CD4-positive, alpha-beta T cell (primary cell): ENCODE data around the gene GTF2F1. TPM values are rescaled to one million over a fixed set of nuclear protein-coding genes. Genes with fewer than 3 reads are reported as not detected.
A peak's percentile ranks its signal among the peaks of the same experiment; 100 is the strongest.
"Not testable (repeated sequence)": the region's sequence is repeated elsewhere in the genome, so short reads cannot be mapped to it uniquely, and the experiment has no call there.

Source experiments
- ATAC-seq: fragments of 200-7000 bp; cut with Tn5 transposase; one replicate; pipeline ENCODE4 v1.10.0; 2022; ENCODE audit warnings: mild to moderate bottlenecking; ENCODE audit not compliant: poor library complexity
- CTCF ChIA-PET: fragments of 350-600 bp; sonication (Branson Sonifier 250); formaldehyde crosslinking; loops from one replicate; lab custom pipeline; 2021; ENCODE audit warnings: antibody characterized with exemption, inconsistent platforms; lab: Charles Lee
- POLR2A ChIA-PET: fragments of 350-600 bp; sonication (Branson Sonifier 250); formaldehyde crosslinking; loops from one replicate; lab custom pipeline; 2021; ENCODE audit warnings: antibody characterized with exemption, inconsistent platforms; lab: Charles Lee
- DNase-seq, 14 experiments: peaks; one replicate each; pipeline ENCODE4 v3.0.0-alpha.2; 2013 to 2020; ENCODE audit warnings: mixed read lengths in 2 of 14
- H3K27ac ChIP-seq, 2 donors: one replicate each; pipeline versions ENCODE4 v1.5.1 to v1.7.0; 2013; ENCODE audit warnings: low read length in 2 of 2, low read depth in 1 of 2, mild to moderate bottlenecking in 1 of 2
- H3K27me3 ChIP-seq, 2 experiments: 1 replicate in 1 of 2; 2 replicates in 1 of 2; pipeline versions ENCODE4 v1.6.1 to v1.7.0; 2013; ENCODE audit warnings: low read length in 2 of 2, control low read depth in 1 of 2, mild to moderate bottlenecking in 1 of 2, moderate library complexity in 1 of 2; ENCODE audit not compliant: insufficient read depth in 2 of 2, control insufficient read depth in 1 of 2
- H3K36me3 ChIP-seq: one replicate; pipeline ENCODE4 v1.6.1; 2013; ENCODE audit warnings: low read length, control low read depth; ENCODE audit not compliant: insufficient read depth
- H3K4me1 ChIP-seq: one replicate; pipeline ENCODE4 v1.6.1; 2013; ENCODE audit warnings: low read length, control low read depth; ENCODE audit not compliant: insufficient read depth
- H3K4me3 ChIP-seq: one replicate; pipeline ENCODE4 v1.5.1; 2013; ENCODE audit warnings: mild to moderate bottlenecking, low read length, moderate library complexity
- H3K9me3 ChIP-seq, 2 experiments: 1 replicate in 1 of 2; 2 replicates in 1 of 2; pipeline versions ENCODE4 v1.6.1 to v1.7.0; 2013; ENCODE audit warnings: low read length in 2 of 2, mild to moderate bottlenecking in 2 of 2, control low read depth in 1 of 2, moderate library complexity in 1 of 2; ENCODE audit not compliant: control insufficient read depth in 1 of 2, insufficient read depth in 1 of 2
- H3K27ac Mint-ChIP-seq: one replicate; pipeline ENCODE4 v1.8.0; 2020; ENCODE audit warnings: mixed read lengths
- H3K27me3 Mint-ChIP-seq: one replicate; pipeline ENCODE4 v1.8.0; 2021; ENCODE audit warnings: mixed read lengths
- H3K36me3 Mint-ChIP-seq: one replicate; pipeline ENCODE4 v1.8.0; 2021; ENCODE audit warnings: low read depth, mixed read lengths
- H3K4me1 Mint-ChIP-seq: one replicate; pipeline ENCODE4 v1.8.0; 2021; ENCODE audit warnings: low read depth, mixed read lengths
- H3K4me3 Mint-ChIP-seq: one replicate; pipeline ENCODE4 v1.8.0; 2020; ENCODE audit warnings: mild to moderate bottlenecking, mixed read lengths
- H3K9me3 Mint-ChIP-seq: one replicate; pipeline ENCODE4 v1.8.0; 2020; ENCODE audit warnings: mixed read lengths
- CTCF ChIP-seq: fragments of 200-600 bp; IDR thresholded peaks from one replicate; pipeline ENCODE4 v1.8.0; 2022; ENCODE audit warnings: antibody characterized with exemption, mild to moderate bottlenecking
- intact Hi-C, 2 experiments: fragments of 100-400 bp; cut with DNase I in 1 of 2; cut with micrococcal nuclease in 1 of 2; formaldehyde crosslinking; loops; one replicate each; pipeline versions ENCODE4 v1.15.1 to v1.9.0; 2023 to 2025; cut with DNase I, micrococcal nuclease
- total RNA-seq, 174 experiments: library from RNA in 2 of 174; stranded (reverse) in 2 of 174; gene quantifications; one replicate each; pipeline ENCODE4 v1.2.3 and lab custom pipeline; 2021 to 2026

The GTF2F1 gene
- total RNA-seq, 2 experiments from 2014 or later = 56.1 to 61.1 TPM

DNA sequence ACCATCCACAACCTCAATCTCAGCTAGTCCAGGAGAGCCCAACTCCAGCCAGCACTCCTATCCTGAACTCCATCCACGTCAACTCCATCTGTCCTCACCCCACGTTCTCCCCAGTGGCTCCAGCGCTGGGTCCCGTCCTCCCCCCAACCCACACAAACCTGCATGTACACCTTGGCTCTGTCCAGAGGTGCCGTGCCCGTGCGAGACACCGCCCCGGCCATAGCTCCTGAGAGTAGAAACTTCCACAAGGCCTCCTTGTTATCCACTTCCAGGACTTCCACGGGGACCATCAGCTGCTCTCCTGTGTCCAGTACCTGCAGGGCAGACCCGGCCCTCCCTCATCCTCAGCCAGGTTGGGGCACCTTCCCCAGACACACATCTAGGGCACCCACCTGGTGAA is 38.9 kb upstream of the GTF2F1 start:
- Mint-ChIP-seq H3K27me3 (no peaks in the 10 kb centered on the region), H3K4me3 (no peak overlapping the region), H3K36me3 (no peaks in the 10 kb centered on the region), H3K4me1 (peaks cover 5% of the 10 kb centered on the region), H3K9me3 (no peaks in the 10 kb centered on the region), H3K27ac (no peak overlapping the region)
- ChIA-PET POLR2A (no interaction called here), CTCF (no interaction called here)
- ATAC-seq (no peak), DNase-seq (no peak)
- H3K4me3 ChIP-seq = no peak overlapping the region
- H3K27ac ChIP-seq = no peak overlapping the region
- TF ChIP-seq CTCF = no peak
- H3K36me3 ChIP-seq = no peaks in the 10 kb centered on the region
- H3K9me3 ChIP-seq = no peaks in the 10 kb centered on the region
- intact Hi-C loops = no loop called here
- peaks cover 5% of the 10 kb centered on the region for H3K4me1 ChIP-seq
- no peaks in the 10 kb centered on the region for H3K27me3 ChIP-seq

DNA sequence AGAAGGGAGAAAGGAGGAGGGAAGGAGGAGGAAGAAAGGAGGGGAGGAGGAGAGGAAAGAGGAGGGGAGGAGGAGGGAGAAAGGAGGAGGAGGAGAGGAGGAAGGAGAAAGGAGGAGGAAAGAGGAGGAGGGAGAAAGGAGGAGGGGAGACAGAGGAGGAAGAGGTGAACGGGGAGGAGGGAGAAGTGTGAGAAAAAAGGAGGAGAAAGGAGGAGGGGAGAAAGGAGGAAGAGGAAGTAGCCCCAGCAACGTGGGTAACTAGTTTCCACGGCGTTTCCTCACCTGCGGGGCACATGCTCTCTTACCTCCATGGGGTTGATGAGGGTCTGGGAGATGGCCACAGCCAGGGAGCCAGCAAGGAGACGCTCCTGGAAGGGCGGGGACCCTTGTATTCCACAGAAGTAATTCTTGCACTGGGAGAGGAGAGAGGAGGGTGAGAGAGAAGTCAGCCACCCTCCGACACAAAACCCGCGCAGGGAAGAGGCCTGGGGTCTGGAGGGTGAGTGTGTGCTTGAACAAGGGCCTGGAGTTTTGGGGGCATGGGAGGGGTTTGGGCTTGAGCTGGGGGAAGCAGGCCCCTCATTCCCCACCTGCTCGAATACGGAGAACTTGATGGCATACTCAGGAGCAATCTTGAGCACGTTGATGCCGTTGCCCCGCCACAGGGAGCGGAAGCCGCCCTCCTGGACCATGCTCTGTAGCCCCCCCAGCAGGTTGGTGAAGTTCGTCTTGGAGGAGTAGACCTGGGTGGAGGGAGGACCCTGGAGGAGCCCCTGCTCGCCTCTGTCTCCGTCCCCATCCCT is 36.7 kb upstream of the GTF2F1 start:
- no peaks in the 10 kb centered on the region for H3K27me3 Mint-ChIP-seq
- no peaks in the 10 kb centered on the region for H3K9me3 Mint-ChIP-seq
- Histone ChIP-seq H3K4me3 (no peak overlapping the region), H3K36me3 (no peaks in the 10 kb centered on the region), H3K27ac (no peak overlapping the region), H3K27me3 (no peaks in the 10 kb centered on the region), H3K9me3 (peaks cover 0 to 6% of the 10 kb centered on the region in 2 experiments), H3K4me1 (peaks cover 20% of the 10 kb centered on the region)
- no peak overlapping the region for H3K4me3 Mint-ChIP-seq
- POLR2A ChIA-PET = interaction anchor here (1.0 kb wide), 1 partner anchor 68 kb away, joined by 4 read pairs; the partner anchor contains the start of gene CLPP
- CTCF ChIA-PET = no interaction called here
- no peak for TF ChIP-seq CTCF
- peaks cover 18% of the 10 kb centered on the region for H3K4me1 Mint-ChIP-seq
- DNase-seq (peak in 1 of 14 experiments; percentile 21), ATAC-seq (no peak)
- intact Hi-C loops = no loop called here
- no peaks in the 10 kb centered on the region for H3K36me3 Mint-ChIP-seq
- no peak overlapping the region for H3K27ac Mint-ChIP-seq

- H3K9me3 ChIP-seq, DNase-seq, H3K9me3 Mint-ChIP-seq, H3K27me3 Mint-ChIP-seq, H3K27ac ChIP-seq, CTCF ChIA-PET, H3K4me3 ChIP-seq, H3K36me3 Mint-ChIP-seq, H3K36me3 ChIP-seq, ATAC-seq, intact Hi-C loops, H3K27ac Mint-ChIP-seq, H3K27me3 ChIP-seq, H3K4me3 Mint-ChIP-seq: not testable (repeated sequence)
- POLR2A ChIA-PET = interaction anchor here (1.0 kb wide), 1 partner anchor 68 kb away, joined by 4 read pairs; the partner anchor contains the start of gene CLPP
- peaks cover 19% of the 10 kb centered on the region for H3K4me1 Mint-ChIP-seq
- H3K4me1 ChIP-seq = peaks cover 22% of the 10 kb centered on the region
These were observed 35.9 kb upstream of the GTF2F1 start for GRCh38 chr19:6428692-6429418.
